GM19099 (cell line): ENCODE measurements around the gene TCF7L1.

ENCODE experiments used
- POLR2A ChIP-seq: IDR thresholded peaks from 3 replicates; pipeline ENCODE4 v1.6.1; 2011; ENCODE audit warnings: low read depth; ENCODE audit not compliant: insufficient read length; ENCODE audit errors: extremely low read depth

Gene TCF7L1, protein sequence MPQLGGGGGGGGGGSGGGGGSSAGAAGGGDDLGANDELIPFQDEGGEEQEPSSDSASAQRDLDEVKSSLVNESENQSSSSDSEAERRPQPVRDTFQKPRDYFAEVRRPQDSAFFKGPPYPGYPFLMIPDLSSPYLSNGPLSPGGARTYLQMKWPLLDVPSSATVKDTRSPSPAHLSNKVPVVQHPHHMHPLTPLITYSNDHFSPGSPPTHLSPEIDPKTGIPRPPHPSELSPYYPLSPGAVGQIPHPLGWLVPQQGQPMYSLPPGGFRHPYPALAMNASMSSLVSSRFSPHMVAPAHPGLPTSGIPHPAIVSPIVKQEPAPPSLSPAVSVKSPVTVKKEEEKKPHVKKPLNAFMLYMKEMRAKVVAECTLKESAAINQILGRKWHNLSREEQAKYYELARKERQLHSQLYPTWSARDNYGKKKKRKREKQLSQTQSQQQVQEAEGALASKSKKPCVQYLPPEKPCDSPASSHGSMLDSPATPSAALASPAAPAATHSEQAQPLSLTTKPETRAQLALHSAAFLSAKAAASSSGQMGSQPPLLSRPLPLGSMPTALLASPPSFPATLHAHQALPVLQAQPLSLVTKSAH

GRCh38 chr2:85132834-85133637 is at the start of gene TCF7L1:
Gene TCF7L1, plus strand, starts transcription at chr2:85133392. Its CDS starts 293 bp downstream, at chr2:85133685.
- no peak for TF ChIP-seq POLR2A

DNA sequence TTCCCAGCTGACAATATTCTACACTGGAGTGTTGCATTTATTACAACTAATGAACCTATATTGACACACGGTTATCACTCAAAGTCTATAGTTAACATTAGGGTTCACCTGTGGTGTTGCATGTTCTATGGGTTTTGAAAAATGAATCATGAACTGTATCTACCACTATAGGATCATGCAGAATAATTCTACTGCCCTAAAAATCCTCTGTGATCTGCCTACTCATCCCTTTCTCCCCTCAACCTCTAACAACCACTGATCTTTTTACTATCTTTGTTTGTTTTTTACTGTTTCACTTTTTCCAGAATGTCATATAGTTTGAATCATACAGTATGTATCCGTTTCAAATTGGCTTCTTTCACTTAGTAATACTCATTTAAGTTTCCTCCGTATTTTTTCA is 47.6 kb upstream of the TCF7L1 start:
- TF ChIP-seq POLR2A, result no peak

DNA sequence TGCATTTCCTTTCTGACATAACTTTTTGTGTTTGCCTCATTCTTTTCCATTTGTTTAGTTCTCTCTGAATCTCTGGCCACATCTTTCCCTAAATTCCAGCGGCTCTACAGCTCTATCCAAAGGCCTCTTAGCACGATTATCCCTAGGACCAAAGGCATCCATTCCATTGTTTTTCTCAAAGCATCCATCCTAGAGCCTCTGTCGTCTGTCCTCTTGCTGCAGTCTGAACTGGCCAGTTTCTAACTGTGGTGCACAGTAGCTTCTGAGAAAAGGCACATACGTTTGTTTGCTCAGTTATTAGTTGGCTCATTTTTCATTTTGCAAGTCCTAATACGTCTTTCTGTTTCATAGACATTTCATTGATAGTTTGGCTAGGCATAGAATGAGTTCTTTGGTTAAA is 45.7 kb upstream of the TCF7L1 start:
- no peak for TF ChIP-seq POLR2A

DNA sequence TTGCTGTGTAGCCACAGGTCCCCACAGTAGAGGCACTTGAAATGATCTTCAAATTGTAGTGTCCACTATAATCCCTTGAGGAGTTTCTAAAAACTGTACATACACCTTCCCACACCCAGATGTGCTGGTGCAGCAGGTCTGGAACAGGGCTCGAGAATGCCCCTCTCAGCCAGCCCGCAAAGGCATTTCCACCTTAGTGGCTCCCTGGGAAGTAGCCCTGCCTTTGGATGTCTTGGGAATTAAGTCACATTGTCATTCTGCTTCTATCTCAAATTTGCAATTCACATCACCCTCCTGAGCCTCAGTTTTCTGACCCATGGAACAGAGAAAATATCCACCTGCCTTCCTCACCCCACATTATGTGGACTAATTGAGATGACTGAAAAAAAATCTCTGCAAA is 44.3 kb upstream of the TCF7L1 start:
- TF ChIP-seq POLR2A, result no peak

GRCh38 chr2:85089585-85089984 is 43.6 kb upstream of the TCF7L1 start:
- TF ChIP-seq POLR2A, result no peak

- no peak for TF ChIP-seq POLR2A
Observed at GRCh38 chr2:85091838-85092237, 41.4 kb upstream of the TCF7L1 start.

DNA sequence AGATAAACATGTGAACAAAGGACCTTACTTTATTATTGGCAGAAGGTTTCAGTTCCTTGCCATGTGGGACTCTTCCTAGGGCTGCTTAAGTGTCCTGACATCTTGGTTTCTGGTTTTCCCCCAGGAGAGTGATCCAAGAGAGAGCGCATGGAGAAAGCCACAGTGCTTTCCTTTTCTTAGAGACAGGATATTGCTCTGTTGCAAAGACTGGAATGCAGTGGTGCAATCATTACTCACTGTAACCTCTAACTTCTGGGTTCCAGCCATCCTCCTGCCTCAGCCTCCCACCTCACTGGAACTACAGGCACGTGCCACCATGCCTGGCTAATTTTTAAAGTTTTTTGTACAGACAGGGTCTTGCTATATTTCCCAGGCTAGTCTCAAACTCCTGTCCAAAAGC is 38.1 kb upstream of the TCF7L1 start:
- no peak for TF ChIP-seq POLR2A

DNA sequence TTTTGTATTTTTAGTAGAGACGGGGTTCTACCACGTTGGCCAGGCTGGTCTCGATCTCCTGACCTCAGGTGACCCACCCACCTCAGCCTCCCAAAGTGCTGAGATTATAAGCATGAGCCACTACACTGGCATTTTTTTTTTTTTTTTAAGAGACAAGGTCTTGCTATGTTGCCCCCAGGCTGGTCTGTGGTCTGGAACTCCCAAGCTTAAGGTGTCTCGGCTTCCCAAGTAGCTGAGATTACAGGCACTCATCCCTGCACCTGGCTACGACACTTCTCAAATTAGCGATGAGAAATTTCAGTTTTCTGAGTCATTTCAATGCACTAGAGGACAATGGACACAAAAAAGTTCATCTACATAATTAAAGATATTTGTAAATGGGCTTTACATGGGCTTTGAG is 36.6 kb upstream of the TCF7L1 start:
- TF ChIP-seq POLR2A, result no peak

DNA sequence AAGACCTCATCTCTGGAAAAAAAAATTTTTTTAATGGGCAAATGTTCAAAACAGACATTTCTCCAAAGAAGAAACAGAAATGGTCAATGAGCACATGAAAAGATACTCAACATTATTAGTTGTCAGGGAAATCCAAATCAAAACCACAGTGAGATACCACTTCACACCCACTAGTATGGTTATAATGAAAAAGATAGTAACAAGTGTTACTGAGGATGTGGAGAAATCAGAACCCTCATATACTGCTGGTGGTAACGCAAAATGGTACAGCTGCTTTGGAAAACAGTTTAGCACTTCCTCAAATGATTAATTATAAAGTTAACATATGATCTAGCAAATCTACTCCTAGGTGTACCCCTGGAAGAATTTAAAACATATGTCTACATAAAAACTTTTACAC is 29.0 kb upstream of the TCF7L1 start:
- no peak for TF ChIP-seq POLR2A

DNA sequence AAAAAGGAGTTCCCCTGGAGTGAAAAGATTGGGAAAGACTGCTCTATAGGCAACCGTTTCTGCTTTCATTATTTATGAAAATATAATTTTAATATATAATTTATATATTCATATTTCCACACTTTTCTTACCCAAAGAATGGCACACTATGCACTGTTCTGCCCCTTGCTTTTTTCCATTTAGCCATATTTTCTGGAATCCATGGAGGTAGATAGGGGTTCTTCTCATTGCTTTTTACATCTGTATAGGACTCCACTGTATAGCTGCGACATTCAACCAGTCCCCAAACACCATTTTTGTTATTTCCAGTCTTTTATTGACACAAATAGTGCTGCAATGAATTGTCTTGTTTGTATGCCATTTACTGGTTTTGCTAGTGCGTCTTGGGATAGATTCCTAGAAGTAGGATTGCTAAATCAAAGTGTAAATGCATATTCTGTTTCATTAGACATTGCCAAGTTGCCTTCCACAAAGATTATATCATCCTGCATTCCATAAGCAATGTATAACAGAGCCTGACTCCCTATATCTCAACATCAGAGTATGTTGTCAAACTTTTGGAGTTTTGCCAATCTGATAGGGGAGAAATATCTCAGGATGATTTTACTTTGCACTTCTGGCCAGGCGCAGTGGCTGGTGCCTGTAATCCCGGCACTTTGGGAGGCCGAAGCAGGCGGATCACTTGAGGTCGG is 26.6 kb upstream of the TCF7L1 start:
- TF ChIP-seq POLR2A, result no peak

DNA sequence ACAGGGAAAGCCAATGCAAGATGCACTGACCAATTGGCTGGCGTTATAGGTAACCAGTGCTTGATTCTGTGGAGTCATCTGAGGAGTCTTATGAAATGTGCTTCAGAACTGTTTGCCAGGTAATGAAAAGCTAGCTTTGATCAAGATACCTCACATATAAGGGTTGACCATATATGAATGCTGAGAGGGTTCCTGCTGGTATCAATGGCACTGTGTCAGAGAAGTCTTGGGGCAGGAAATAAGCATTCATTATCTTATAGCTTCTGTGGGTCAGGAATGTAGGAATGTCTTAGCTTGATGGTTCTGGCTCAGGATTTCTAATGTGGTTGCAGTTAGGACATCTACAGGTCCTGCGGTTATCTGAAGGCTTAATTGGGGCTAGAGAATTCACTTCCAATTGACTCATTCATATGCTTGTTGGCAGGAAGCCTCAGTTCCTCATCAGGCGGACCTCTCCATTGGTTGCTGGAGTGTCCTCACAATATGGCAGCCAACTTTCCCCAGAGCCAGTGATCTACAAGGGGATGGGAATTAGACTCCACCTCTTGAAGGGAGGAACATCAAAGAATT is 22.1 kb upstream of the TCF7L1 start:
- TF ChIP-seq POLR2A, result no peak

GRCh38 chr2:85111819-85112281 is 21.3 kb upstream of the TCF7L1 start:
- no peak for TF ChIP-seq POLR2A

GRCh38 chr2:85112906-85113625 is 20.1 kb upstream of the TCF7L1 start:
- TF ChIP-seq POLR2A, result no peak

DNA sequence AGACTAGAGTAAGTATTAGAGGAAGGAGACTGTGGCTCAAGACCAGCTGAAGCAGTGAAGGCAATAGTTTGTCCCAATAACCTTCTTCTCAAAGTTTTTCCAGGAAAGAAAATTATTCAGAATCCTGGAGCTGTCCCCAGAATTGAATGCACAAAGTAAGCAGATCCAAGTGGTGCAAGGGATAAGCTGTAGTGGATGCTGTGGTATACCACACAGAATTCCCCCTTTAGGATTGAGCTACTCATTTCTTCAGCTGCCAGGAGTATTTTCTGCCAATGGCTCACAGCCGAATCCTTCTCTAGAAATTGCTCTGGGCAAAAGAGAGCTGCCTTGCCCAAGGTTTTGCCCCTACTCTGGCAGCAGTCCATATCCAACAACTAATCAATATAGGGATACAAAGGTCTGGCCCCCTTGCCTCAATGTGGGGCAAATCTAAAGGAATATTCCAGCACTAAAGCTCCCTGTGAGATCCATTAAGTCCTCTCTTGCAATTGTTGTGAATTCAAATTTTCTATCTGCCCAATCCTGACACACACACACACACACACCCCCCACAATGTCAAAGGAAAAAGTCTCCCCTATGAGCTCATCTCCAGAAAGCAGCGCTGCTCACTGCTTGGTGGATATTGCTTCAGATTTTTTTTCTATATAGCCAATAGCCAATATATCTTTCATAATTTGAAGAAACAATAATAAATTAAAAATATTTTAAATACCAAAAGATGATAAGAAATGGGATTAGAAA is 18.4 kb upstream of the TCF7L1 start:
- TF ChIP-seq POLR2A, result no peak

DNA sequence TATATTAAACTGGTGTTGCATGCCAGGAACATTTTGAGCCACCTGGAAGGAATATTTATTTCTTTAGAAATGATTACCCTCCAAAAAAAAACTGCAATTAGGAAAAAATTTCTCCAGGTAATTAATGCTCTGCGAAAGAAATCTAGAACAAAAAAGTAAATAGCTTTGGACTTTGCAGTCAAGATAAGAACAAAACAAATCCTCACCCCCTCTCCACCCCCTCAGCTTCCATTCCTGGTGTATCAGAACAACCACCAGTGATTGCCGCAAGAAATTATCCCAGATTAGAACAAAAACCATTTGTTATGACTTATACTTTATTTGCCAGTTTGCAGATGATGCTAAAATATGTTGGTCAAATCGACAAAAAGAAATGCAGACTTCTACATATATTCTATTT is 17.0 kb upstream of the TCF7L1 start:
- no peak for TF ChIP-seq POLR2A
